Keratinocyte (primary cell): ENCODE results near the gene ID4. TPM values are rescaled to one million over a fixed set of nuclear protein-coding genes. Genes with fewer than 3 reads are reported as not detected.

Source experiments
- DNase-seq: peaks from one replicate; pipeline ENCODE4 v3.0.0-alpha.2; 2011; ENCODE audit warnings: low read depth, missing footprints, low spot score
- FAIRE-seq: peaks from 2 replicates; lab custom pipeline; 2011; peaks lifted over from hg19 to GRCh38; lab: Jason Lieb, UNC
- H2AFZ ChIP-seq: 2 replicates; pipeline ENCODE4 v1.6.0; 2012; ENCODE audit warnings: low read length, control low read depth, inconsistent platforms; ENCODE audit not compliant: control insufficient read depth
- H3K27ac ChIP-seq: 2 replicates; pipeline ENCODE4 v1.5.1; 2011; ENCODE audit warnings: low read length; ENCODE audit not compliant: control insufficient read depth, insufficient read depth
- H3K27me3 ChIP-seq: 3 replicates; pipeline ENCODE4 v1.6.0; 2011; ENCODE audit warnings: low read length; ENCODE audit not compliant: control insufficient read depth, insufficient read depth; ENCODE audit errors: extremely low read depth
- H3K36me3 ChIP-seq, 2 experiments: 2 replicates in 1 of 2; 3 replicates in 1 of 2; pipeline ENCODE4 v1.5.1; 2011; ENCODE audit warnings: low read length in 2 of 2, mild to moderate bottlenecking in 1 of 2; ENCODE audit not compliant: control insufficient read depth in 2 of 2, insufficient read depth in 2 of 2; ENCODE audit errors: extremely low read depth in 1 of 2
- H3K4me1 ChIP-seq: 3 replicates; pipeline ENCODE4 v1.5.1; 2011; ENCODE audit warnings: low read length; ENCODE audit not compliant: control insufficient read depth, insufficient read depth; ENCODE audit errors: extremely low read depth
- H3K4me2 ChIP-seq: 3 replicates; pipeline ENCODE4 v1.6.0; 2011; ENCODE audit warnings: low read depth, low read length; ENCODE audit not compliant: control insufficient read depth, insufficient read depth; ENCODE audit errors: extremely low read depth
- H3K4me3 ChIP-seq, 3 experiments: fragments of 200-600 bp in 1 of 3; sonication (generic) in 1 of 3; 2 replicates in 2 of 3; 3 replicates in 1 of 3; pipeline ENCODE4 v1.5.1; 2011 to 2016; ENCODE audit warnings: low read length in 3 of 3, mild to moderate bottlenecking in 3 of 3, control low read depth in 2 of 3, inconsistent platforms in 1 of 3, low read depth in 1 of 3, mixed read lengths in 1 of 3, mixed run types in 1 of 3, moderate library complexity in 1 of 3; ENCODE audit not compliant: control insufficient read depth in 2 of 3, insufficient read depth in 2 of 3; ENCODE audit errors: extremely low read depth in 1 of 3
- H3K79me2 ChIP-seq: 2 replicates; pipeline ENCODE4 v1.6.0; 2012; ENCODE audit warnings: low read length; ENCODE audit not compliant: control insufficient read depth, insufficient read depth
- H3K9ac ChIP-seq: 3 replicates; pipeline ENCODE4 v1.6.0; 2011; ENCODE audit warnings: low read length; ENCODE audit not compliant: control insufficient read depth, insufficient read depth; ENCODE audit errors: extremely low read depth
- H3K9me1 ChIP-seq: 3 replicates; pipeline ENCODE4 v1.6.0; 2011; ENCODE audit warnings: low read length; ENCODE audit not compliant: control insufficient read depth, insufficient read depth; ENCODE audit errors: extremely low read depth
- H3K9me3 ChIP-seq: 2 replicates; pipeline ENCODE4 v1.5.1; 2012; ENCODE audit warnings: low read depth, low read length; ENCODE audit not compliant: control insufficient read depth
- H4K20me1 ChIP-seq: 3 replicates; pipeline ENCODE4 v1.6.0; 2011; ENCODE audit warnings: low read length; ENCODE audit not compliant: control insufficient read depth, insufficient read depth; ENCODE audit errors: extremely low read depth
- EZH2 ChIP-seq: IDR thresholded peaks from one replicate; pipeline ENCODE4 v1.6.1; 2012; ENCODE audit warnings: inconsistent platforms, mild to moderate bottlenecking, low read length, moderate library complexity
- dilution Hi-C: fragments of 300-500 bp; cut with MboI; formaldehyde crosslinking; loops from one replicate; pipeline ENCODE4 v1.7.0; 2020; ENCODE audit warnings: low sequenced_read_pairs; ENCODE audit not compliant: extremely low pct_ligation_motif_present
- polyA plus RNA-seq, 5 experiments: library from polyadenylated mRNA; depleted of rRNA in 3 of 5; stranded (reverse) in 3 of 5; stranded (forward) in 1 of 5; unstranded in 1 of 5; fragments of >200 nt; gene quantifications; 1 replicate in 1 of 5; 2 replicates in 3 of 5; 3 replicates in 1 of 5; pipeline versions ENCODE4 v1.2.1 to v1.2.3, GENCODE V29; 2011 to 2012; ENCODE audit warnings: missing spikeins in 2 of 5, low read depth in 1 of 5, low replicate concordance in 1 of 5
- TF ChIP-seq, protein P1 (sequence below), 3 experiments: IDR thresholded peaks in 1 of 3; conservative IDR thresholded peaks in 1 of 3; optimal IDR thresholded peaks in 1 of 3; 2 replicates in 2 of 3; 3 replicates in 1 of 3; pipeline versions ENCODE3 to v1.5.1; 2011; ENCODE audit warnings: low read length in 3 of 3, mild to moderate bottlenecking in 3 of 3, moderate library complexity in 2 of 3, control low read depth in 1 of 3, inconsistent platforms in 1 of 3; ENCODE audit not compliant: insufficient read depth in 2 of 3; ENCODE audit errors: extremely low read depth in 1 of 3

ID4 gene
- polyA plus RNA-seq, 1 donor (not counting 4 experiments of a cell fraction or from before 2014, with no cell fraction given) = 0.41 TPM

GRCh38 chr6:19827247-19827646 is 9.9 kb upstream of the ID4 start:
- no peaks in the 10 kb centered on the region for H3K79me2 ChIP-seq
- dilution Hi-C loops = no loop called here
- H3K36me3 ChIP-seq = no peaks in the 10 kb centered on the region
- no peak for DNase-seq
- H3K27me3 ChIP-seq = no peaks in the 10 kb centered on the region
- no peak for FAIRE-seq
- H3K4me1 ChIP-seq = no peaks in the 10 kb centered on the region
- H3K9me3 ChIP-seq = no peaks in the 10 kb centered on the region
- H3K9me1 ChIP-seq = no peaks in the 10 kb centered on the region
- H2AFZ ChIP-seq = no peak overlapping the region
- no peak overlapping the region for H3K4me3 ChIP-seq
- TF ChIP-seq, protein P1, sequence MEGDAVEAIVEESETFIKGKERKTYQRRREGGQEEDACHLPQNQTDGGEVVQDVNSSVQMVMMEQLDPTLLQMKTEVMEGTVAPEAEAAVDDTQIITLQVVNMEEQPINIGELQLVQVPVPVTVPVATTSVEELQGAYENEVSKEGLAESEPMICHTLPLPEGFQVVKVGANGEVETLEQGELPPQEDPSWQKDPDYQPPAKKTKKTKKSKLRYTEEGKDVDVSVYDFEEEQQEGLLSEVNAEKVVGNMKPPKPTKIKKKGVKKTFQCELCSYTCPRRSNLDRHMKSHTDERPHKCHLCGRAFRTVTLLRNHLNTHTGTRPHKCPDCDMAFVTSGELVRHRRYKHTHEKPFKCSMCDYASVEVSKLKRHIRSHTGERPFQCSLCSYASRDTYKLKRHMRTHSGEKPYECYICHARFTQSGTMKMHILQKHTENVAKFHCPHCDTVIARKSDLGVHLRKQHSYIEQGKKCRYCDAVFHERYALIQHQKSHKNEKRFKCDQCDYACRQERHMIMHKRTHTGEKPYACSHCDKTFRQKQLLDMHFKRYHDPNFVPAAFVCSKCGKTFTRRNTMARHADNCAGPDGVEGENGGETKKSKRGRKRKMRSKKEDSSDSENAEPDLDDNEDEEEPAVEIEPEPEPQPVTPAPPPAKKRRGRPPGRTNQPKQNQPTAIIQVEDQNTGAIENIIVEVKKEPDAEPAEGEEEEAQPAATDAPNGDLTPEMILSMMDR (optimal IDR thresholded peaks at IDR 0.05 in 1 of 3, IDR thresholded peaks at IDR 0.05 in 1 of 3, conservative IDR thresholded peaks at IDR 0.05 in 1 of 3; ENCODE audit: extremely low read depth in 1 of 3, insufficient read depth in 2 of 3, low read length in 3 of 3) = no peak
- no peak for TF ChIP-seq EZH2
- H4K20me1 ChIP-seq = no peaks in the 10 kb centered on the region
- H3K4me2 ChIP-seq = no peak overlapping the region
- H3K9ac ChIP-seq = no peak overlapping the region
- no peak overlapping the region for H3K27ac ChIP-seq

GRCh38 chr6:19827903-19828302 is 9.3 kb upstream of the ID4 start:
- no peak for DNase-seq
- no peaks in the 10 kb centered on the region for H4K20me1 ChIP-seq
- no peaks in the 10 kb centered on the region for H3K27me3 ChIP-seq
- no peaks in the 10 kb centered on the region for H3K4me1 ChIP-seq
- no peak overlapping the region for H3K9ac ChIP-seq
- no peak for TF ChIP-seq EZH2
- no peak overlapping the region for H3K27ac ChIP-seq
- no peak overlapping the region for H3K4me2 ChIP-seq
- H3K79me2 ChIP-seq = no peaks in the 10 kb centered on the region
- dilution Hi-C loops = no loop called here
- no peak overlapping the region for H2AFZ ChIP-seq
- H3K4me3 ChIP-seq = no peak overlapping the region
- no peaks in the 10 kb centered on the region for H3K9me1 ChIP-seq
- no peak for FAIRE-seq
- H3K36me3 ChIP-seq = no peaks in the 10 kb centered on the region
- H3K9me3 ChIP-seq = no peaks in the 10 kb centered on the region

DNA sequence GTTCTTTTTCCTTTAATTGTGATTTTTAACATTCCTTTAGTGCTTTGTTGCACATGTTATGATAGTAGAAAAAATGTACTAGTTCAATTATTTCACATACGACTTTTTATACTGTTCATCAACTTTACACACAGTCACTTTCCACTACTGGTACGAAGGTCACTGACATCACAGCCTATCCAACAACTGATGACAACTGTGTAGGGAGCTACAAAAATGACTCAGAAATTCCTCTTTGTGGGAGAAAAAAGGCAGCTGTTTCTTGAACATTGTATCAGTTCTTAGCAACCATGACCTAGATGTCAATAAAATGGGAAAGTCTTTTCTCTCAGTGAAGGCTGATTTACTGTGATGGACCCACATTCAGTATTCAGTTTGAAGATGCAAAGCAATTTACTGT is 7.0 kb upstream of the ID4 start:
- no peak overlapping the region for H3K27ac ChIP-seq
- H3K9ac ChIP-seq = no peak overlapping the region
- no peak overlapping the region for H3K4me3 ChIP-seq
- peaks cover under 1% of the 10 kb centered on the region for H3K4me1 ChIP-seq
- no peak for DNase-seq
- H3K9me3 ChIP-seq = no peaks in the 10 kb centered on the region
- no peaks in the 10 kb centered on the region for H3K9me1 ChIP-seq
- H2AFZ ChIP-seq = no peak overlapping the region
- no peaks in the 10 kb centered on the region for H4K20me1 ChIP-seq
- H3K36me3 ChIP-seq = no peaks in the 10 kb centered on the region
- no peak for FAIRE-seq
- TF ChIP-seq, protein P1 (optimal IDR thresholded peaks at IDR 0.05 in 1 of 3, IDR thresholded peaks at IDR 0.05 in 1 of 3, conservative IDR thresholded peaks at IDR 0.05 in 1 of 3; ENCODE audit: extremely low read depth in 1 of 3, insufficient read depth in 2 of 3, low read length in 3 of 3) = no peak
- TF ChIP-seq EZH2 = no peak
- no peaks in the 10 kb centered on the region for H3K79me2 ChIP-seq
- H3K27me3 ChIP-seq = no peaks in the 10 kb centered on the region
- dilution Hi-C loops = no loop called here
- no peak overlapping the region for H3K4me2 ChIP-seq
